ENCODE results near the gene MPZL1. TPM values are rescaled to one million over a fixed set of nuclear protein-coding genes. Genes with fewer than 3 reads are reported as not detected.

MPZL1 gene
- total RNA-seq, 4 donors from 2014 or later = 32.9 to 79.5 (median 58.2) TPM

- no peak for TF ChIP-seq EP300 (IDR thresholded peaks at IDR 0.05; ENCODE audit: low read depth)
- in situ Hi-C loops (cut with MboI; ENCODE audit: low pct_ligation_motif_present in 1 of 4, low pct_unique_long_range_greater_than_20kb in 1 of 4, low sequenced_read_pairs in 3 of 4) = loop anchor here in 1 of 4 donors (5.0 kb wide), 1 partner anchor 91 kb away; no protein-coding TSS in a partner anchor
These were observed 28.2 kb upstream of the MPZL1 start for GRCh38 chr1:167693425-167694045.

GRCh38 chr1:167694691-167695090, 27.1 kb upstream of the MPZL1 start:
- Histone ChIP-seq H3K4me3 (no peak overlapping the region), H3K4me1 (peaks cover 0 to 6% (median 3%) of the 10 kb centered on the region in 4 donors), H3K27me3 (no peaks in the 10 kb centered on the region), H3K9me3 (no peaks in the 10 kb centered on the region), H3K27ac (no peak overlapping the region), H3K36me3 (no peaks in the 10 kb centered on the region)
- 84% methylated on average over 2 of the region's 2 CpGs; no CpG with 5 or more reads in 1 of the 2 donors for WGBS, 2 donors (ENCODE audit: low coverage in 1 of 2)
- DNase-seq = no peak
- in situ Hi-C loops (cut with MboI; ENCODE audit: low pct_ligation_motif_present in 1 of 4, low pct_unique_long_range_greater_than_20kb in 1 of 4, low sequenced_read_pairs in 3 of 4) = loop anchor here in 1 of 4 donors (5.0 kb wide), 1 partner anchor 92 kb away; no protein-coding TSS in a partner anchor
- TF ChIP-seq POLR2AphosphoS5 (IDR thresholded peaks at IDR 0.05) = no peak
- TF ChIP-seq EP300 (IDR thresholded peaks at IDR 0.05; ENCODE audit: low read depth) = no peak
- TF ChIP-seq CTCF (IDR thresholded peaks at IDR 0.05) = no peak
- no peak for TF ChIP-seq POLR2A (IDR thresholded peaks at IDR 0.05)
- intact Hi-C loops (cut with DNase I; ENCODE audit: low total_unique reads) = no loop called here

More at GRCh38 chr1:167693425-167694045, 28.2 kb upstream of the MPZL1 start:
- H3K36me3 ChIP-seq = no peaks in the 10 kb centered on the region
- no peak for DNase-seq
- H3K27me3 ChIP-seq = no peaks in the 10 kb centered on the region
- H3K4me1 ChIP-seq = peaks cover 0 to 6% (median 3%) of the 10 kb centered on the region in 4 donors
- no peak overlapping the region for H3K4me3 ChIP-seq
- H3K27ac ChIP-seq = no peak overlapping the region
- H3K9me3 ChIP-seq = no peaks in the 10 kb centered on the region
- intact Hi-C loops (cut with DNase I; ENCODE audit: low total_unique reads) = no loop called here
- 92 to 100% methylated on average over 1 to 7 of the region's 7 CpGs for WGBS, 2 donors (ENCODE audit: low coverage in 1 of 2)

- DNase-seq = no peak
- Histone ChIP-seq H3K4me3 (no peak overlapping the region), H3K36me3 (no peaks in the 10 kb centered on the region), H3K27ac (no peak overlapping the region), H3K9me3 (no peaks in the 10 kb centered on the region), H3K4me1 (peaks cover 0 to 6% (median 3%) of the 10 kb centered on the region in 4 donors), H3K27me3 (no peaks in the 10 kb centered on the region)
- in situ Hi-C loops (cut with MboI; ENCODE audit: low pct_ligation_motif_present in 1 of 4, low pct_unique_long_range_greater_than_20kb in 1 of 4, low sequenced_read_pairs in 3 of 4) (no loop called here), intact Hi-C loops (cut with DNase I; ENCODE audit: low total_unique reads) (no loop called here)
- no peak for TF ChIP-seq POLR2A (IDR thresholded peaks at IDR 0.05)
- no peak for TF ChIP-seq POLR2AphosphoS5 (IDR thresholded peaks at IDR 0.05)
- TF ChIP-seq EP300 (IDR thresholded peaks at IDR 0.05; ENCODE audit: low read depth) = no peak
- TF ChIP-seq CTCF (IDR thresholded peaks at IDR 0.05) = no peak
- 60 to 87% methylated on average over 1 to 2 of the region's 2 CpGs for WGBS, 2 donors (ENCODE audit: low coverage in 1 of 2)
These were observed 26.6 kb upstream of the MPZL1 start for GRCh38 chr1:167695147-167695546.

GRCh38 chr1:167695756-167696561, 25.8 kb upstream of the MPZL1 start:
- intact Hi-C loops (cut with DNase I; ENCODE audit: low total_unique reads) (no loop called here), in situ Hi-C loops (cut with MboI; ENCODE audit: low pct_ligation_motif_present in 1 of 4, low pct_unique_long_range_greater_than_20kb in 1 of 4, low sequenced_read_pairs in 3 of 4) (no loop called here)
- TF ChIP-seq POLR2AphosphoS5 (IDR thresholded peaks at IDR 0.05) = no peak
- no peak for TF ChIP-seq CTCF (IDR thresholded peaks at IDR 0.05)
- TF ChIP-seq POLR2A (IDR thresholded peaks at IDR 0.05) = no peak
- no peak for TF ChIP-seq EP300 (IDR thresholded peaks at IDR 0.05; ENCODE audit: low read depth)
- no peaks in the 10 kb centered on the region for H3K36me3 ChIP-seq
- no peaks in the 10 kb centered on the region for H3K27me3 ChIP-seq
- peaks cover 0 to 6% (median 3%) of the 10 kb centered on the region in 4 donors for H3K4me1 ChIP-seq
- H3K4me3 ChIP-seq = no peak overlapping the region
- H3K9me3 ChIP-seq = no peaks in the 10 kb centered on the region
- WGBS, 2 donors (ENCODE audit: low coverage in 1 of 2) = 91 to 94% methylated on average over 3 to 7 of the region's 7 CpGs
- no peak for DNase-seq
- no peak overlapping the region for H3K27ac ChIP-seq
